Colonic mucosa (tissue), 4 donors: ENCODE data around the gene TCERG1L. TPM values are rescaled to one million over a fixed set of nuclear protein-coding genes. Genes with fewer than 3 reads are reported as not detected.
"Not testable (repeated sequence)": the region's sequence is repeated elsewhere in the genome, so short reads cannot be mapped to it uniquely, and the experiment has no call there.

Experiments
- DNase-seq: peaks from one replicate; pipeline ENCODE4 v3.0.0-alpha.2; 2020
- H3K27ac ChIP-seq: fragments of 200-600 bp; one replicate; pipeline ENCODE4 v1.8.0; 2021
- H3K27me3 ChIP-seq: fragments of 200-600 bp; one replicate; pipeline ENCODE4 v1.8.0; 2021
- H3K36me3 ChIP-seq: fragments of 200-600 bp; one replicate; pipeline ENCODE4 v1.8.0; 2021
- H3K4me1 ChIP-seq: fragments of 200-600 bp; one replicate; pipeline ENCODE4 v1.8.0; 2021; ENCODE audit warnings: mild to moderate bottlenecking
- H3K4me3 ChIP-seq: fragments of 200-600 bp; one replicate; pipeline ENCODE4 v1.8.0; 2021
- H3K9ac ChIP-seq, 2 donors: one replicate each; pipeline ENCODE4 v1.7.0; 2013; ENCODE audit warnings: control low read depth in 2 of 2, low read depth in 2 of 2, low read length in 2 of 2
- H3K9me3 ChIP-seq: fragments of 200-600 bp; one replicate; pipeline ENCODE4 v1.8.0; 2021
- CTCF ChIP-seq: fragments of 200-600 bp; IDR thresholded peaks from one replicate; pipeline ENCODE4 v1.8.0; 2022; ENCODE audit warnings: antibody characterized with exemption, mild to moderate bottlenecking
- intact Hi-C: fragments of 100-400 bp; cut with DNase I; formaldehyde crosslinking; loops from one replicate; pipeline ENCODE4 v1.14.1; 2022
- total RNA-seq, 2 donors: library from RNA; stranded (reverse); fragmentation: NEBNext Ultra II Directional in 1 of 2; extraction: Animal tissue kit (Norgen Biotek cat#: 25700) in 1 of 2; gene quantifications; one replicate each; pipeline ENCODE4 v1.2.1, GENCODE V29; 2021
- donor health status: healthy.
- donor health status: DM: no; HTN: no; CAD: no.
- donor health status: DM: no; HTN: no; CAD: no.

TCERG1L gene
- total RNA-seq, 2 donors from 2014 or later: not detected

GRCh38 chr10:131237991-131238651 is 73.4 kb downstream of the TCERG1L start:
- TF ChIP-seq CTCF: no peak
- Histone ChIP-seq H3K4me3 (no peak overlapping the region), H3K27me3 (no peaks in the 10 kb centered on the region), H3K4me1 (no peaks in the 10 kb centered on the region), H3K9ac (no peak overlapping the region), H3K9me3 (no peaks in the 10 kb centered on the region), H3K36me3 (no peaks in the 10 kb centered on the region), H3K27ac (no peak overlapping the region)
- intact Hi-C loops: no loop called here
- no peak for DNase-seq

GRCh38 chr10:131234606-131235005 is 76.9 kb downstream of the TCERG1L start:
- H3K4me1 ChIP-seq, H3K9ac ChIP-seq, H3K4me3 ChIP-seq, intact Hi-C loops, H3K27ac ChIP-seq, H3K27me3 ChIP-seq, DNase-seq, H3K36me3 ChIP-seq, H3K9me3 ChIP-seq: not testable (repeated sequence)

GRCh38 chr10:131233611-131234258 is 77.8 kb downstream of the TCERG1L start:
- H3K9me3 ChIP-seq: no peaks in the 10 kb centered on the region
- no peaks in the 10 kb centered on the region for H3K27me3 ChIP-seq
- no peak for DNase-seq
- intact Hi-C loops: no loop called here
- H3K9ac ChIP-seq: no peak overlapping the region
- no peak overlapping the region for H3K27ac ChIP-seq
- TF ChIP-seq CTCF: no peak
- H3K4me3 ChIP-seq: no peak overlapping the region
- no peaks in the 10 kb centered on the region for H3K4me1 ChIP-seq
- H3K36me3 ChIP-seq: no peaks in the 10 kb centered on the region

- H3K9ac ChIP-seq: no peak overlapping the region
- H3K27ac ChIP-seq: no peak overlapping the region
- no peaks in the 10 kb centered on the region for H3K4me1 ChIP-seq
- no peaks in the 10 kb centered on the region for H3K27me3 ChIP-seq
- DNase-seq: no peak
- intact Hi-C loops: no loop called here
- no peaks in the 10 kb centered on the region for H3K36me3 ChIP-seq
- no peaks in the 10 kb centered on the region for H3K9me3 ChIP-seq
- no peak for TF ChIP-seq CTCF
- H3K4me3 ChIP-seq: no peak overlapping the region
These were observed 79.5 kb downstream of the TCERG1L start for GRCh38 chr10:131231965-131232541.

- intact Hi-C loops: no loop called here
- H3K4me1 ChIP-seq: no peaks in the 10 kb centered on the region
- H3K9ac ChIP-seq: no peak overlapping the region
- H3K9me3 ChIP-seq: no peaks in the 10 kb centered on the region
- no peak for TF ChIP-seq CTCF
- no peak for DNase-seq
- H3K27ac ChIP-seq: no peak overlapping the region
- H3K36me3 ChIP-seq: no peaks in the 10 kb centered on the region
- H3K4me3 ChIP-seq: no peak overlapping the region
- no peaks in the 10 kb centered on the region for H3K27me3 ChIP-seq
These were observed 80.1 kb downstream of the TCERG1L start for GRCh38 chr10:131231323-131231964.
